ENCODE results near the gene TMC4. TPM values are rescaled to one million over a fixed set of nuclear protein-coding genes. Genes with fewer than 3 reads are reported as not detected.

Gene TMC4
- polyA plus RNA-seq, 1 of the 3 experiments (the other 2 are of a cell fraction): 2.8 TPM

DNA sequence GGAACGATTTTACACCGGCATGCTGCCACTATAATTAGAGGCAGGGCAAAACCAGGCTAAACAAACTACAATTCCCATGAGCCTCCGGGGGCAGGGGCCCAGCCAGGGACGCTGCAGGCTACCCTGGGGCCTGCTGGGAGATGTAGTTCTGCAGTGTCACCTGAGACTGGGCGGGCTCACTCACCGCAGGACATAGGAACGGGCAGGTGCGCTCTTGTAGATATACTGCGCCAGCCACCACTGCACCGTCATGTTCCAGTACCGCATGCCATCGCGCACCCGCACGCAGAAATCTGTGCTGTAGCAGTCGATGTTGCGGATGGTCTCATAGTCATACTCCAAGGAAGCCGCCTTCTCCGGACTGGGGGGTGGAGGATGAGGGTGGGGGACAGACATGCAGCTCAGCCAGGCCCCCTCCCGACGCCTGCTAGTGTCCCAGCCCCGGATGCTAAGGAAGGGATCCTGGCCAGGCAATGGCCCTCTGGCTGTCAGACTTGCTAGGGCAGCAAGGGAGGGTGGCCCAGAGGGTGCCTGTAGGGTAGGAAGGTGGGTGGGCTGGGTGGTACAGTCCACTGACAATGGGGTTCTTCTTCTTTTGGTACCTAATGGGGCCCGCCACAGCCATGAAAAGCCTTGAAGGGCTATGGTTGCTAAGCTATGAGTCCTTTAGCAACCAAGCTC, 5.8 kb upstream of the TMC4 start:
- Histone ChIP-seq H3K4me1 (ENCODE audit: control insufficient read depth in 1 of 2, insufficient read depth in 2 of 2, low read depth in 1 of 2, low read length in 1 of 2) (peaks cover 0 to 9% of the 10 kb centered on the region in 2 experiments; a peak in 1 of 4 replicates), H4K20me1 (ENCODE audit: insufficient read depth) (peaks cover 5% of the 10 kb centered on the region; the same call in 1 of the 2 replicates), H3K9ac (no peak overlapping the region), H3F3A (replicated peaks; ENCODE audit: insufficient read depth) (peaks cover 7% of the 10 kb centered on the region), H3K9me3 (no peaks in the 10 kb centered on the region), H3K4me3 (ENCODE audit: low read depth in 2 of 2, low read length in 1 of 2) (no peak overlapping the region), H3K4me2 (no peak overlapping the region), H3K27me3 (ENCODE audit: insufficient read depth) (no peaks in the 10 kb centered on the region), H2AFZ (ENCODE audit: low read depth) (no peak overlapping the region), H3K9me2 (no peaks in the 10 kb centered on the region), H3K27ac (ENCODE audit: low read depth in 2 of 2, low read length in 1 of 2) (no peak overlapping the region), H3K79me2 (ENCODE audit: insufficient read depth) (no peaks in the 10 kb centered on the region), H3K36me3 (replicated peaks in 1 of 2; ENCODE audit: control insufficient read depth in 1 of 2, insufficient read depth in 2 of 2, low read length in 1 of 2) (peaks cover 26 to 29% of the 10 kb centered on the region in 2 experiments)
- ChIA-PET POLR2A (no interaction called here), CTCF (interaction anchor here (1.6 to 3.5 kb wide), 2 partner anchors 10 to 11 kb away, joined by 4 to 12 read pairs; no protein-coding TSS in a partner anchor)
- TF ChIP-seq CHD2 (IDR thresholded peaks at IDR 0.05; ENCODE audit: low read length, partially characterized antibody) (peak; percentile 44), POLR2AphosphoS5 (IDR thresholded peaks at IDR 0.05; ENCODE audit: low read depth, low read length) (no peak)
- DNase-seq: peak; percentile 72
- WGBS (ENCODE audit: low lambda C conversion rate): 88% methylated on average over 22 of the region's 23 CpGs

DNA sequence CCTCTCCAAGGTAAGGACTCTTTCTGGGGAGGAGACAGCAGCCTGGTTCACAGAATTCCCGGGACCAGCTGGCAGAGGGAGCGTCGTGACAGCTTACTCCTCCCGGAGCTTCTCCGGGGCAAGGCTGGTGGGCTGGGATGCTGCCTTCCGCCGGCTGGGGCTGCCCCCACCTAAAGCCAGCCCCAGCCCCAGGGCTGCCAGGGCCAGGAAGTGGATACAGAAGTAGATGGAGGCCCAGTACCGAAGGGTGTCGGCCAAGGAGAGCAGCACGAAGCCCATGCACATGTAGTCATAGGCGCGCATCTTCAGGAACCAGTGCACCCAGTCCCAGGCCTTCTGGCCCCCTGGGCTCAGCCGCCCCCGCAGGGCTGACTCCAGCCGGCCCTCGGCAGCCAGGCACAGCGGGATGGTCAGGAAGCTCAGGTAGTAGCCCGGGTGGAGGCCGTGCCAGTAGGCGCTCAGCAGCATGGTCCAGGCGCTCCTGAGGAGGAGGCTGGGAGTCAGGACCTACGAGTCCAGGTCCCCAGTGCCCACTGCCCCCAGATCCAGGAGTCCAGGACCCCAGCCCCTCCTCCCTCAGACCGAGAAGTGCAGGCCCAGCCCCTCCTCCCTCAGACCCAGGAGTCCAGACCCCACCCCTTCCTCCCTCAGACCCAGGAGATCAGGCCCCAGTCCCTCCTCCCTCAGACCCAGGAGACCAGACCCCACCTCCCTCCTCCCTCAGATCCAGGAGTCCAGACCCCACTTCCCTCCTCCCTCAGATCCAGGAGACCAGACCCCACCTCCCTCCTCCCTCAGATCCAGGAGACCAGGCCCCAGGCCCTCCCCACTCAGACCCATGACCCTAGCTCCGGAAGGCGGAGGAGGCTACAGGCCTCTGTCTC, 1.2 kb upstream of the TMC4 start:
- Histone ChIP-seq H3K27me3 (ENCODE audit: insufficient read depth) (no peaks in the 10 kb centered on the region), H3K4me3 (ENCODE audit: low read depth in 2 of 2, low read length in 1 of 2) (no peak overlapping the region), H3K36me3 (replicated peaks in 1 of 2; ENCODE audit: control insufficient read depth in 1 of 2, insufficient read depth in 2 of 2, low read length in 1 of 2) (peaks cover 7 to 15% of the 10 kb centered on the region in 2 experiments), H3K9ac (no peak overlapping the region), H3K9me2 (no peaks in the 10 kb centered on the region), H3F3A (replicated peaks; ENCODE audit: insufficient read depth) (peaks cover 5% of the 10 kb centered on the region), H3K9me3 (no peaks in the 10 kb centered on the region), H4K20me1 (ENCODE audit: insufficient read depth) (no peaks in the 10 kb centered on the region), H3K4me2 (no peak overlapping the region), H3K79me2 (ENCODE audit: insufficient read depth) (no peaks in the 10 kb centered on the region), H3K27ac (ENCODE audit: low read depth in 2 of 2, low read length in 1 of 2) (no peak overlapping the region), H3K4me1 (ENCODE audit: control insufficient read depth in 1 of 2, insufficient read depth in 2 of 2, low read depth in 1 of 2, low read length in 1 of 2) (peaks cover 5 to 6% of the 10 kb centered on the region in 2 experiments; a peak in 2 of 4 replicates), H2AFZ (ENCODE audit: low read depth) (no peak overlapping the region)
- POLR2A ChIA-PET: no interaction called here
- CTCF ChIA-PET: interaction anchor here (0.6 to 2.6 kb wide), 6 partner anchors 9 to 217 kb away, joined by 3 to 9 read pairs (median 6); partner anchors contain the start of genes LENG1 and MBOAT7
- DNase-seq: peak; percentile 29
- 78% methylated on average over 11 of the region's 25 CpGs for WGBS (ENCODE audit: low lambda C conversion rate)
- TF ChIP-seq TEAD4 (IDR thresholded peaks at IDR 0.05; ENCODE audit: borderline replicate concordance, insufficient read depth) (no peak), EZH2phosphoT487 (IDR thresholded peaks at IDR 0.05; ENCODE audit: borderline replicate concordance, low read depth) (no peak), RXRA (IDR thresholded peaks at IDR 0.05; ENCODE audit: borderline replicate concordance, low read depth) (no peak), MXI1 (IDR thresholded peaks at IDR 0.05; ENCODE audit: low read depth, low read length) (no peak), EP300 (IDR thresholded peaks at IDR 0.05; ENCODE audit: borderline replicate concordance in 1 of 2, low read depth in 1 of 2, low read length in 1 of 2) (no peak), NRF1 (IDR thresholded peaks at IDR 0.05; ENCODE audit: low read depth, low read length) (no peak)
- TF ChIP-seq, protein P1, sequence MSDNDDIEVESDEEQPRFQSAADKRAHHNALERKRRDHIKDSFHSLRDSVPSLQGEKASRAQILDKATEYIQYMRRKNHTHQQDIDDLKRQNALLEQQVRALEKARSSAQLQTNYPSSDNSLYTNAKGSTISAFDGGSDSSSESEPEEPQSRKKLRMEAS (IDR thresholded peaks at IDR 0.05; ENCODE audit: low read depth): no peak
- TF ChIP-seq, protein P2, sequence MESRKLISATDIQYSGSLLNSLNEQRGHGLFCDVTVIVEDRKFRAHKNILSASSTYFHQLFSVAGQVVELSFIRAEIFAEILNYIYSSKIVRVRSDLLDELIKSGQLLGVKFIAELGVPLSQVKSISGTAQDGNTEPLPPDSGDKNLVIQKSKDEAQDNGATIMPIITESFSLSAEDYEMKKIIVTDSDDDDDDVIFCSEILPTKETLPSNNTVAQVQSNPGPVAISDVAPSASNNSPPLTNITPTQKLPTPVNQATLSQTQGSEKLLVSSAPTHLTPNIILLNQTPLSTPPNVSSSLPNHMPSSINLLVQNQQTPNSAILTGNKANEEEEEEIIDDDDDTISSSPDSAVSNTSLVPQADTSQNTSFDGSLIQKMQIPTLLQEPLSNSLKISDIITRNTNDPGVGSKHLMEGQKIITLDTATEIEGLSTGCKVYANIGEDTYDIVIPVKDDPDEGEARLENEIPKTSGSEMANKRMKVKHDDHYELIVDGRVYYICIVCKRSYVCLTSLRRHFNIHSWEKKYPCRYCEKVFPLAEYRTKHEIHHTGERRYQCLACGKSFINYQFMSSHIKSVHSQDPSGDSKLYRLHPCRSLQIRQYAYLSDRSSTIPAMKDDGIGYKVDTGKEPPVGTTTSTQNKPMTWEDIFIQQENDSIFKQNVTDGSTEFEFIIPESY (IDR thresholded peaks at IDR 0.05; ENCODE audit: borderline replicate concordance, low read depth): no peak

All from SK-N-SH (cell line).